Esophagus muscularis mucosa (tissue), 4 donors: ENCODE data around the gene NFKBIL1. TPM values are rescaled to one million over a fixed set of nuclear protein-coding genes. Genes with fewer than 3 reads are reported as not detected.

ENCODE experiments used
- DNase-seq: peaks from one replicate; pipeline ENCODE4 v3.0.0-alpha.2; 2017; ENCODE audit errors: extremely low spot score
- H3K27ac ChIP-seq, 4 donors: fragments of 200-600 bp; sonication (generic); replicated peaks in 1 of 4; 1 replicate in 3 of 4; 2 replicates in 1 of 4; pipeline ENCODE4 v1.5.1; 2016 to 2019; ENCODE audit warnings: mild to moderate bottlenecking in 1 of 4
- H3K27me3 ChIP-seq, 4 donors: fragments of 200-600 bp; sonication (generic); one replicate each; pipeline versions ENCODE4 v1.5.1 to v1.6.0; 2016 to 2019
- H3K36me3 ChIP-seq, 4 donors: fragments of 200-600 bp; sonication (generic); one replicate each; pipeline ENCODE4 v1.5.1; 2016 to 2019
- H3K4me1 ChIP-seq, 4 donors: fragments of 200-600 bp; sonication (generic); one replicate each; pipeline ENCODE4 v1.5.1; 2016 to 2019
- H3K4me3 ChIP-seq, 4 donors: fragments of 200-600 bp; sonication (generic); 1 replicate in 2 of 4; 2 replicates in 2 of 4; pipeline ENCODE4 v1.5.1; 2016 to 2019; ENCODE audit warnings: mild to moderate bottlenecking in 4 of 4, moderate library complexity in 1 of 4
- H3K9me3 ChIP-seq, 4 donors: fragments of 200-600 bp; sonication (generic); 1 replicate in 3 of 4; 2 replicates in 1 of 4; pipeline ENCODE4 v1.5.1; 2016 to 2019
- EP300 ChIP-seq: sonication (generic); formaldehyde crosslinking; IDR thresholded peaks from one replicate; pipeline ENCODE4 v1.6.1; 2017; ENCODE audit warnings: antibody characterized with exemption
- POLR2A ChIP-seq: fragments of 450-650 bp; IDR thresholded peaks from one replicate; pipeline ENCODE4 v1.6.1; 2017; ENCODE audit warnings: antibody characterized with exemption, moderate library complexity, mild to moderate bottlenecking, low read depth
- POLR2AphosphoS5 ChIP-seq, 2 donors: sonication (generic); formaldehyde crosslinking; IDR thresholded peaks; one replicate each; pipeline ENCODE4 v1.6.1; 2017; ENCODE audit warnings: antibody characterized with exemption in 2 of 2
- WGBS: methylation state at CpG from one replicate; pipeline ENCODE4 v1.1.5; 2018; 5-methylcytosine and 5-hydroxymethylcytosine counted together
- intact Hi-C: fragments of 100-400 bp; cut with DNase I; formaldehyde crosslinking; loops from one replicate; pipeline ENCODE4 v1.15.1; 2023
- total RNA-seq, 4 donors: library from RNA; depleted of rRNA; stranded (reverse); fragments of >200 nt; gene quantifications; one replicate each; pipeline versions ENCODE4 v1.1.0 to v1.2.1, GENCODE V29; 2016
- TF ChIP-seq, protein P1 (sequence below), 3 experiments: fragments of 200-600 bp in 2 of 3; fragments of 450-650 bp in 1 of 3; sonication (generic) in 2 of 3; IDR thresholded peaks; one replicate each; pipeline ENCODE4 v1.5.1; 2017 to 2019; ENCODE audit warnings: antibody characterized with exemption in 3 of 3, mild to moderate bottlenecking in 2 of 3, moderate library complexity in 1 of 3

Gene NFKBIL1
- total RNA-seq, 4 donors from 2014 or later, result 24.4 to 42.6 (median 29.6) TPM

DNA sequence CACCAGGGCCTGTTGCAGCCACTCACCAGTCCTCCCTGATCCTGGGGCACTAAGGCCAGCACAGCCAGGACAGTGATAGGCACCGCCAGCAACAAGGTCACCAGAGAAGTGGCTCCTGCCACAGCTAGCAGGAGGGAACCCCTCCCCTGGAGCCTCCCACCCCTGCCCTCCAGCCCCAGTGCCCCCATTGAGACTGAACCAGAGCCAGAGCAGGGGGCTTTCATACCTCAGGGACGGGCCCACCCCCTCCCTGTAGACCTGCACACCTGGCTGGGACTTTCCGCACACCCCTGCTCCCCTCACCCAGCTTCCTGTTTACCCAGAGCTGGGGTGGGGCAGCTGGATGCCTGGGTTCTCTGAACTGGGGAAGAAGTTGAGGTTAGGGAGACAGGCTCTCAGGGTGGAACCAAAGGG, 34.8 kb downstream of the NFKBIL1 start, which contains the start of gene LTB:
Gene LTB (minus strand): TSS at position 195 of the 414 bp plus-strand sequence. CDS start 7 bp downstream, at position 188.
- Histone ChIP-seq H3K36me3 (no peaks in the 10 kb centered on the region), H3K9me3 (no peaks in the 10 kb centered on the region), H3K27ac (peak within 1 kb of the TSS; percentile 77 to 84 (median 80)), H3K4me3 (peak within 1 kb of the TSS; percentile 67 to 86 (median 70)), H3K4me1 (peaks cover 17 to 24% (median 21%) of the 10 kb centered on the region in 4 donors), H3K27me3 (peaks cover 0 to 8% (median 3%) of the 10 kb centered on the region in 4 donors)
- DNase-seq, result no peak
- 100% methylated on average over 1 of the region's 3 CpGs for WGBS
- TF ChIP-seq POLR2A (no peak), POLR2AphosphoS5 (IDR thresholded peaks at IDR 0.05) (no peak)
- intact Hi-C loops, result loop anchor here (5.0 kb wide), 1 partner anchor 35 kb away; the partner anchor contains the start of genes ATP6V1G2 and NFKBIL1

DNA sequence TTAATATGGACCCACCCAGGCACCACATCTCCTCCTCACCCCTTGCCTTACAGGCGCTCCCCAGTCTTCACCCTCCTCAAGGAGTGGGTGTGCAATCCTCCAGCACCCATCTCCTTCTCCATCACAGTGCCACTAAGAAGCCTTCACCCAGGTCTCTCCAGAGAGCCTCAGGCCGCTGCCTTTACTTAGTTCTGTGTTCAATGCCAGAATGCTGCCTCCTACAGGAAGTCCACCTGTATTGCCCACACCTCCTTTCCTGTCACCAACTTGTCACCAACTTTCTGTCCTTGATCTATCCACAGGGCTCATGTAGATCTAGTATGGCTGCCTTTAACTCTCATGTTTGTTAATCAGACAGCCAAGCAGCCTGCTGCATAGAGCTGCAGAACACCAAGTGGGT, 38.1 kb downstream of the NFKBIL1 start:
- TF ChIP-seq, protein P1, sequence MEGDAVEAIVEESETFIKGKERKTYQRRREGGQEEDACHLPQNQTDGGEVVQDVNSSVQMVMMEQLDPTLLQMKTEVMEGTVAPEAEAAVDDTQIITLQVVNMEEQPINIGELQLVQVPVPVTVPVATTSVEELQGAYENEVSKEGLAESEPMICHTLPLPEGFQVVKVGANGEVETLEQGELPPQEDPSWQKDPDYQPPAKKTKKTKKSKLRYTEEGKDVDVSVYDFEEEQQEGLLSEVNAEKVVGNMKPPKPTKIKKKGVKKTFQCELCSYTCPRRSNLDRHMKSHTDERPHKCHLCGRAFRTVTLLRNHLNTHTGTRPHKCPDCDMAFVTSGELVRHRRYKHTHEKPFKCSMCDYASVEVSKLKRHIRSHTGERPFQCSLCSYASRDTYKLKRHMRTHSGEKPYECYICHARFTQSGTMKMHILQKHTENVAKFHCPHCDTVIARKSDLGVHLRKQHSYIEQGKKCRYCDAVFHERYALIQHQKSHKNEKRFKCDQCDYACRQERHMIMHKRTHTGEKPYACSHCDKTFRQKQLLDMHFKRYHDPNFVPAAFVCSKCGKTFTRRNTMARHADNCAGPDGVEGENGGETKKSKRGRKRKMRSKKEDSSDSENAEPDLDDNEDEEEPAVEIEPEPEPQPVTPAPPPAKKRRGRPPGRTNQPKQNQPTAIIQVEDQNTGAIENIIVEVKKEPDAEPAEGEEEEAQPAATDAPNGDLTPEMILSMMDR (IDR thresholded peaks at IDR 0.05), result no peak
- TF ChIP-seq POLR2AphosphoS5 (IDR thresholded peaks at IDR 0.05) (no peak), EP300 (no peak), POLR2A (no peak)
- 47% methylated on average over 2 of the region's 2 CpGs for WGBS
- intact Hi-C loops, result no loop called here
- Histone ChIP-seq H3K9me3 (no peaks in the 10 kb centered on the region), H3K4me1 (peaks cover 16 to 20% (median 17%) of the 10 kb centered on the region in 4 donors), H3K27ac (no peak overlapping the region), H3K36me3 (no peaks in the 10 kb centered on the region), H3K4me3 (no peak overlapping the region), H3K27me3 (peaks cover 0 to 30% (median 3%) of the 10 kb centered on the region in 4 donors)
- no peak for DNase-seq

DNA sequence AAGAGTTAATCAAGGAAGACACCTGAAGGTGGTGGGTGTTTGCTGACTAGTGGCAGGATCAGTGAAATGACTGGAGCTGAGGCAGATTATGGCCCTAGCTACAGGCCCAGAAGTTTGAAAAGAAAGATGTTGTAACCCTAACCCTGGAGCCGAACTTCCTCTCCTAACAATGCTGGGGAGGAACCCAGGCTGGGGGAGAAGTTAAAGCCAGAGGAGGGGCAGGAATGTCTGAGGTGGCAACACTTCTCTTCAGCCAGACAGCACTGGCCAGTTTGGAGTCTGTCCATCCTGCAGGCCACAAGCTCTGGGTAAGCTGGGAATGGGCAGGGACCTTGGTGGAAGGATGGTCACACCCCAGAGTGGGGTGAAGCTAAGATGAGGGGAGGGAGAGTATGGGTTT, 38.6 kb downstream of the NFKBIL1 start, which contains the start of gene LST1:
Gene LST1 (plus strand): TSS at position 270 of the 400 bp plus-strand sequence. CDS start 1,023 bp downstream, outside the sequence.
- peaks cover 0 to 30% (median 3%) of the 10 kb centered on the region in 4 donors for H3K27me3 ChIP-seq
- peak within 1 kb of the TSS in 2 of 4 donors; percentile 13 to 27 for H3K27ac ChIP-seq
- WGBS, result 43% methylated on average over 1 of the region's 1 CpG
- TF ChIP-seq POLR2A, result no peak
- no peak for TF ChIP-seq EP300
- no peak for TF ChIP-seq POLR2AphosphoS5 (IDR thresholded peaks at IDR 0.05)
- TF ChIP-seq, protein P1 (IDR thresholded peaks at IDR 0.05), result no peak
- intact Hi-C loops, result no loop called here
- H3K9me3 ChIP-seq, result no peaks in the 10 kb centered on the region
- no peak within 1 kb of the TSS for H3K4me3 ChIP-seq
- no peaks in the 10 kb centered on the region for H3K36me3 ChIP-seq
- H3K4me1 ChIP-seq, result peaks cover 13 to 16% (median 14%) of the 10 kb centered on the region in 4 donors
- DNase-seq, result no peak

DNA sequence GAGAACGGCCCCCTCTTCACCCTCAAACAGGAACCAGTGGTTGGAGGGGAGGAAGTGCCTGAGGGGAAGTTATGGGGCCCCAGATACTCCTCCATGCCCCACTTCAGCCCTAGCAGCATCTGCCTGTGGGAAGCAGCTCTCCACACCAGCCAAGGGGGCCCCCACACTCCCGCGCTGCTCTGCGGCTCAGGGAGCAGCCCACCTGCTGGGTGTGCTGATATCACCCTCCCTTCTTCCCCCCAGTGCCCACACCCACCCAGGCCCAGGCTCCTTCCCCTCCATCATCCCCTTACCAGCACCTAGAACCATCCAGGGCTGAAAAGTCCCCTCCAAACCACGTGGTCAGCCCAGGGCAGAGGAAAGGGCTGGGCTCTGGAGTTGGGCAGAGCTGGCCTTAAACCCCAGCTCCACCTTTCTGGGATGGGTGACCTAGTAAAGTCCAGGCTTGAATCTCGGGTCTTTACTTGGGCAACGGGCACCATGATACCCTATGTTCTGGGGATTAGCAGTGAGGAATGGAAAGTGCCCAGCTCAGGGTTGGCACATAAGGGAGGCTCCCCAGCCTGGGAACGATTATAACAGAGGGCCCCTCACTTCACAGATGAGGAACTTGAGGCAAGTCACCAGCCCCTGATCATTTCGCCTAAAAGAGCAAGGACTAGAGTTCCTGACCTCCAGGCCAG, 39.3 kb downstream of the NFKBIL1 start:
- WGBS, result 46% methylated on average over 7 of the region's 9 CpGs
- intact Hi-C loops, result no loop called here
- Histone ChIP-seq H3K27ac (peak overlapping the region in 2 of 4 donors; percentile 13 to 27), H3K4me1 (peaks cover 8 to 11% (median 10%) of the 10 kb centered on the region in 4 donors), H3K4me3 (no peak overlapping the region), H3K36me3 (no peaks in the 10 kb centered on the region), H3K9me3 (no peaks in the 10 kb centered on the region), H3K27me3 (peaks cover 0 to 30% (median 3%) of the 10 kb centered on the region in 4 donors)
- TF ChIP-seq POLR2AphosphoS5 (IDR thresholded peaks at IDR 0.05) (no peak), POLR2A (no peak), EP300 (no peak)
- TF ChIP-seq, protein P1 (IDR thresholded peaks at IDR 0.05), result no peak
- DNase-seq, result no peak
